ENCODE results near the gene CSTPP1. TPM values are rescaled to one million over a fixed set of nuclear protein-coding genes. Genes with fewer than 3 reads are reported as not detected.

CSTPP1 gene
- total and polyA plus RNA-seq, 2 donors (not counting 3 experiments of a cell fraction or from before 2014, with no cell fraction given): 25.9 to 38.2 TPM

- Histone ChIP-seq H3K4me2 (ENCODE audit: insufficient read depth, low read length) (no peak overlapping the region), H3K79me2 (ENCODE audit: control insufficient read depth, insufficient read depth, low read length) (no peaks in the 10 kb centered on the region), H3K4me3 (replicated peaks in 1 of 3; ENCODE audit: insufficient read depth in 1 of 3, low read depth in 1 of 3, low read length in 3 of 3) (no peak overlapping the region), H3K27ac (ENCODE audit: insufficient read depth, low read depth, low read length) (no peak overlapping the region), H3K9ac (replicated peaks; ENCODE audit: extremely low read depth, insufficient read depth, low read length) (no peak overlapping the region), H4K20me1 (replicated peaks; ENCODE audit: control insufficient read depth, extremely low read depth, insufficient read depth, low read length) (no peaks in the 10 kb centered on the region), H3K4me1 (ENCODE audit: control insufficient read depth, extremely low read depth, insufficient read depth, low read length) (peaks cover 5% of the 10 kb centered on the region), H3K27me3 (ENCODE audit: control insufficient read depth in 2 of 2, insufficient read depth in 2 of 2, low read length in 2 of 2) (no peaks in the 10 kb centered on the region), H3K9me1 (replicated peaks; ENCODE audit: control insufficient read depth, extremely low read depth, insufficient read depth, low read length) (no peaks in the 10 kb centered on the region), H2AFZ (ENCODE audit: low read depth, low read length) (no peak overlapping the region), H3K9me3 (replicated peaks; ENCODE audit: control insufficient read depth, insufficient read depth, low read length) (no peaks in the 10 kb centered on the region), H3K36me3 (ENCODE audit: control insufficient read depth in 2 of 2, extremely low read depth in 1 of 2, insufficient read depth in 2 of 2, low read length in 2 of 2) (no peaks in the 10 kb centered on the region)
- no peak for FAIRE-seq
- CTCF ChIA-PET: interaction anchor here (1.4 kb wide), 1 partner anchor 10 kb away, joined by 4 read pairs; no protein-coding TSS in a partner anchor
- POLR2A ChIA-PET: no interaction called here
- dilution Hi-C loops (cut with MboI; ENCODE audit: extremely low pct_ligation_motif_present, low sequenced_read_pairs): no loop called here
- TF ChIP-seq CTCF (IDR thresholded peaks at IDR 0.05; ENCODE audit: extremely low read depth in 1 of 2, insufficient read depth in 1 of 2, low read depth in 1 of 2, low read length in 2 of 2) (no peak), JUN (IDR thresholded peaks at IDR 0.05; ENCODE audit: borderline replicate concordance, insufficient read depth, insufficient read length, low read depth) (no peak), MAX (IDR thresholded peaks at IDR 0.05; ENCODE audit: insufficient read depth, insufficient read length) (no peak), MYC (IDR thresholded peaks at IDR 0.05; ENCODE audit: low read depth, low read length) (no peak), FOS (IDR thresholded peaks at IDR 0.05; ENCODE audit: borderline replicate concordance, insufficient read depth, low read length) (no peak), EZH2 (IDR thresholded peaks at IDR 0.05; ENCODE audit: borderline replicate concordance, low read depth, low read length, severe bottlenecking) (no peak), POLR2A (IDR thresholded peaks at IDR 0.05; ENCODE audit: low read depth, low read length) (no peak), POLR2AphosphoS5 (IDR thresholded peaks at IDR 0.05; ENCODE audit: insufficient read depth, low read depth, low read length) (no peak), GATA2 (IDR thresholded peaks at IDR 0.05; ENCODE audit: insufficient read depth, insufficient read length, low read depth, low read length) (no peak)
- no TSS peak for BruUV-seq (replicated peaks)
- intact Hi-C loops (cut with micrococcal nuclease): no loop called here
- DNase-seq (ENCODE audit: low read depth, low spot score): no peak
Observed at GRCh38 chr11:47057365-47057764, 120.8 kb downstream of the CSTPP1 start.

Measured in endothelial cell of umbilical vein (primary cell).